Effector memory CD4-positive, alpha-beta T cell (primary cell): Measurements from ENCODE around the gene LIN7A.

Experiments
- DNase-seq, 3 donors: peaks; one replicate each; pipeline ENCODE4 v3.0.0-alpha.2; 2020
- H3K27ac ChIP-seq: 2 replicates; pipeline ENCODE4 v1.7.0; 2013; ENCODE audit warnings: mild to moderate bottlenecking, low read length, moderate library complexity; ENCODE audit not compliant: insufficient read depth, poor library complexity, severe bottlenecking
- H3K27me3 ChIP-seq: replicated peaks from 2 replicates; pipeline ENCODE4 v1.7.0; 2013; ENCODE audit warnings: mild to moderate bottlenecking, low read length; ENCODE audit not compliant: insufficient read depth, control insufficient read depth, poor library complexity, severe bottlenecking
- H3K36me3 ChIP-seq: 2 replicates; pipeline ENCODE4 v1.7.0; 2013; ENCODE audit warnings: mild to moderate bottlenecking, low read length, moderate library complexity; ENCODE audit not compliant: control insufficient read depth, insufficient read depth
- H3K4me1 ChIP-seq: 2 replicates; pipeline ENCODE4 v1.7.0; 2013; ENCODE audit warnings: low read length, mild to moderate bottlenecking; ENCODE audit not compliant: control insufficient read depth, insufficient read depth, poor library complexity, severe bottlenecking
- H3K4me3 ChIP-seq: 2 replicates; pipeline ENCODE4 v1.7.0; 2013; ENCODE audit warnings: low read length, low read depth, mild to moderate bottlenecking; ENCODE audit not compliant: insufficient read depth, poor library complexity, severe bottlenecking
- H3K9me3 ChIP-seq: 2 replicates; pipeline ENCODE4 v1.7.0; 2013; ENCODE audit warnings: mild to moderate bottlenecking, low read length, moderate library complexity; ENCODE audit not compliant: control insufficient read depth

Gene LIN7A

GRCh38 chr12:80862531-80862930, 75.2 kb downstream of the LIN7A start:
- Histone ChIP-seq H3K4me1 (no peaks in the 10 kb centered on the region), H3K27ac (no peak overlapping the region), H3K9me3 (no peaks in the 10 kb centered on the region), H3K27me3 (no peaks in the 10 kb centered on the region), H3K4me3 (no peak overlapping the region), H3K36me3 (no peaks in the 10 kb centered on the region)
- no peak for DNase-seq

- Histone ChIP-seq H3K36me3 (no peaks in the 10 kb centered on the region), H3K27ac (no peak overlapping the region), H3K4me1 (no peaks in the 10 kb centered on the region), H3K4me3 (no peak overlapping the region), H3K27me3 (no peaks in the 10 kb centered on the region), H3K9me3 (no peaks in the 10 kb centered on the region)
- no peak for DNase-seq
These were observed 75.9 kb downstream of the LIN7A start for GRCh38 chr12:80861641-80862378.

- no peak overlapping the region for H3K27ac ChIP-seq
- H3K9me3 ChIP-seq, result no peaks in the 10 kb centered on the region
- DNase-seq, result no peak
- H3K4me1 ChIP-seq, result no peaks in the 10 kb centered on the region
- no peak overlapping the region for H3K4me3 ChIP-seq
- no peaks in the 10 kb centered on the region for H3K36me3 ChIP-seq
- no peaks in the 10 kb centered on the region for H3K27me3 ChIP-seq
These were observed 76.8 kb downstream of the LIN7A start for GRCh38 chr12:80860928-80861327.

GRCh38 chr12:80860206-80860605, 77.5 kb downstream of the LIN7A start:
- no peak for DNase-seq
- Histone ChIP-seq H3K4me1 (no peaks in the 10 kb centered on the region), H3K36me3 (no peaks in the 10 kb centered on the region), H3K4me3 (no peak overlapping the region), H3K27me3 (no peaks in the 10 kb centered on the region), H3K27ac (no peak overlapping the region), H3K9me3 (no peaks in the 10 kb centered on the region)

GRCh38 chr12:80858356-80858755, 79.4 kb downstream of the LIN7A start:
- no peak for DNase-seq
- Histone ChIP-seq H3K27me3 (no peaks in the 10 kb centered on the region), H3K36me3 (no peaks in the 10 kb centered on the region), H3K4me1 (no peaks in the 10 kb centered on the region), H3K9me3 (no peaks in the 10 kb centered on the region), H3K4me3 (no peak overlapping the region), H3K27ac (no peak overlapping the region)

GRCh38 chr12:80857311-80857710, 80.4 kb downstream of the LIN7A start:
- no peak for DNase-seq
- H3K4me1 ChIP-seq, result no peaks in the 10 kb centered on the region
- no peaks in the 10 kb centered on the region for H3K27me3 ChIP-seq
- H3K4me3 ChIP-seq, result no peak overlapping the region
- H3K36me3 ChIP-seq, result no peaks in the 10 kb centered on the region
- no peak overlapping the region for H3K27ac ChIP-seq
- H3K9me3 ChIP-seq, result no peaks in the 10 kb centered on the region

- Histone ChIP-seq H3K27ac (no peak overlapping the region), H3K4me3 (no peak overlapping the region), H3K9me3 (no peaks in the 10 kb centered on the region), H3K27me3 (no peaks in the 10 kb centered on the region), H3K36me3 (no peaks in the 10 kb centered on the region), H3K4me1 (no peaks in the 10 kb centered on the region)
- DNase-seq, result no peak
These were observed 88.4 kb downstream of the LIN7A start for GRCh38 chr12:80849337-80849736.

- H3K9me3 ChIP-seq, result no peaks in the 10 kb centered on the region
- DNase-seq, result no peak
- H3K36me3 ChIP-seq, result no peaks in the 10 kb centered on the region
- H3K27me3 ChIP-seq, result no peaks in the 10 kb centered on the region
- no peaks in the 10 kb centered on the region for H3K4me1 ChIP-seq
- H3K4me3 ChIP-seq, result no peak overlapping the region
- H3K27ac ChIP-seq, result no peak overlapping the region
These were observed 88.9 kb downstream of the LIN7A start for GRCh38 chr12:80848858-80849257.

- Histone ChIP-seq H3K4me1 (no peaks in the 10 kb centered on the region), H3K9me3 (no peaks in the 10 kb centered on the region), H3K4me3 (no peak overlapping the region), H3K36me3 (no peaks in the 10 kb centered on the region), H3K27me3 (no peaks in the 10 kb centered on the region), H3K27ac (no peak overlapping the region)
- no peak for DNase-seq
These were observed 90.2 kb downstream of the LIN7A start for GRCh38 chr12:80847575-80847974.

GRCh38 chr12:80846952-80847351, 90.8 kb downstream of the LIN7A start:
- no peak overlapping the region for H3K27ac ChIP-seq
- no peaks in the 10 kb centered on the region for H3K9me3 ChIP-seq
- no peaks in the 10 kb centered on the region for H3K27me3 ChIP-seq
- no peaks in the 10 kb centered on the region for H3K4me1 ChIP-seq
- H3K36me3 ChIP-seq, result no peaks in the 10 kb centered on the region
- H3K4me3 ChIP-seq, result no peak overlapping the region
- no peak for DNase-seq
